ENCODE measurements around the gene ZG16. TPM values are rescaled to one million over a fixed set of nuclear protein-coding genes. Genes with fewer than 3 reads are reported as not detected.

Gene ZG16
- total and polyA plus RNA-seq, 2 experiments from 2014 or later = not detected

GRCh38 chr16:29809031-29809747, 31.1 kb downstream of the ZG16 start:
- Histone ChIP-seq H3K4me3 (no peak overlapping the region), H3K27ac (peak overlapping the region; percentile 87), H3K36me3 (peaks cover 10% of the 10 kb centered on the region), H3K27me3 (no peaks in the 10 kb centered on the region), H3K9me3 (ENCODE audit: low read depth) (no peaks in the 10 kb centered on the region), H3K4me1 (ENCODE audit: low read depth) (peaks cover 27% of the 10 kb centered on the region)
- no peak for TF ChIP-seq CTCF (IDR thresholded peaks at IDR 0.05; ENCODE audit: low read depth, low read length)
- DNase-seq (ENCODE audit: low read depth in 1 of 2, low spot score in 1 of 2) = no peak

GRCh38 chr16:29809850-29810698, 32.0 kb downstream of the ZG16 start:
- Histone ChIP-seq H3K36me3 (peaks cover 10% of the 10 kb centered on the region), H3K9me3 (ENCODE audit: low read depth) (no peaks in the 10 kb centered on the region), H3K27me3 (no peaks in the 10 kb centered on the region), H3K27ac (peak overlapping the region; percentile 87), H3K4me1 (ENCODE audit: low read depth) (peaks cover 25% of the 10 kb centered on the region), H3K4me3 (no peak overlapping the region)
- no peak for TF ChIP-seq CTCF (IDR thresholded peaks at IDR 0.05; ENCODE audit: low read depth, low read length)
- no peak for DNase-seq (ENCODE audit: low read depth in 1 of 2, low spot score in 1 of 2)

GRCh38 chr16:29810699-29811169, 32.7 kb downstream of the ZG16 start:
- TF ChIP-seq CTCF (IDR thresholded peaks at IDR 0.05; ENCODE audit: low read depth, low read length) = no peak
- no peak for DNase-seq (ENCODE audit: low read depth in 1 of 2, low spot score in 1 of 2)
- H3K4me1 ChIP-seq (ENCODE audit: low read depth) = peaks cover 30% of the 10 kb centered on the region
- H3K36me3 ChIP-seq = peaks cover 10% of the 10 kb centered on the region
- H3K27ac ChIP-seq = peak overlapping the region; percentile 87
- H3K4me3 ChIP-seq = no peak overlapping the region
- no peaks in the 10 kb centered on the region for H3K27me3 ChIP-seq
- no peaks in the 10 kb centered on the region for H3K9me3 ChIP-seq (ENCODE audit: low read depth)

GRCh38 chr16:29811170-29811895, 33.3 kb downstream of the ZG16 start:
- Histone ChIP-seq H3K9me3 (ENCODE audit: low read depth) (no peaks in the 10 kb centered on the region), H3K4me3 (peak overlapping the region; percentile 51), H3K27me3 (no peaks in the 10 kb centered on the region), H3K36me3 (peaks cover 10% of the 10 kb centered on the region), H3K4me1 (ENCODE audit: low read depth) (peaks cover 30% of the 10 kb centered on the region), H3K27ac (peak overlapping the region; percentile 89)
- DNase-seq (ENCODE audit: low read depth in 1 of 2, low spot score in 1 of 2) = peak; percentile 99
- TF ChIP-seq CTCF (IDR thresholded peaks at IDR 0.05; ENCODE audit: low read depth, low read length) = no peak

- peak within 1 kb of the TSS; percentile 89 for H3K27ac ChIP-seq
- DNase-seq (ENCODE audit: low read depth in 1 of 2, low spot score in 1 of 2) = peak; percentile 47 to 80
- H3K9me3 ChIP-seq (ENCODE audit: low read depth) = no peaks in the 10 kb centered on the region
- peaks cover 30% of the 10 kb centered on the region for H3K4me1 ChIP-seq (ENCODE audit: low read depth)
- H3K36me3 ChIP-seq = peaks cover 10% of the 10 kb centered on the region
- TF ChIP-seq CTCF (IDR thresholded peaks at IDR 0.05; ENCODE audit: low read depth, low read length) = no peak
- peak within 1 kb of the TSS; percentile 51 for H3K4me3 ChIP-seq
- no peaks in the 10 kb centered on the region for H3K27me3 ChIP-seq
These were observed 34.0 kb downstream of the ZG16 start, which contains the start of gene PRRT2 for GRCh38 chr16:29811896-29812665. PRRT2 (plus strand) TSS chr16:29812193; CDS start chr16:29813055, 862 bp downstream.
